ENCODE results near the gene ATAD3C.
A peak's percentile ranks its signal among the peaks of the same experiment; 100 is the strongest.
"Not testable (repeated sequence)": the region's sequence is repeated elsewhere in the genome, so short reads cannot be mapped to it uniquely, and the experiment has no call there.

Gene ATAD3C

DNA sequence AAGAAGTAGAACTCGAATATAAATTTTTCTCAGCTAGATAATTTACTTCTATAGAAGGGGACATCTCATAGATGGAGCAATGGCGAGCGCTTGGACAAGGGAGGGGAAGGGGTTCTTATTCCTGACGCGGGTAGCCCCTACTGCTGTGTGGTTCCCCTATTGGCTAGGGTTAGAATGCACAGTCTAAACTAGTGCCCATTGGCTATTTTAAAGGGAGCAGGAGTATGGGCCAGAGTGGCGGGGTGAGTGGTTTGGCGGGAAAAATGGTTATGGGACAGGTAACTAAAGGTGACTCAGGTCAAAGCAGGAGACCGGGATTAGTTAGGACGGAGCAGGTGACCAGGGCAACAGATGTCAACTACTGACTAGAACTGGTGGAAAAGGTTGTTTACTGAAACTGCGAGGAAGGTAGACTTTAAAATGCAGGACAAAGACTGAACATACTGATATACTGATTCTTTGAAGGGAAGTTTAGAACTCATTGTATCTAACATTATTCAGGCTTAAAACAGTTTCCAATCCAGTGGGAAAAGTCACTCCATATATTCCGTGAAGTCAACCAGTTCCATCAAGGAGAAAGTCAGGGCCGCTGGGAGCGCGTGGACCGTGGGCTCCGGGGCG is 61.5 kb downstream of the ATAD3C start:
- Mint-ChIP-seq H3K4me3 (peak overlapping the region; percentile 89), H3K27me3 (ENCODE audit: low read depth, poor library complexity) (no peaks in the 10 kb centered on the region), H3K4me1 (peaks cover 38% of the 10 kb centered on the region), H3K36me3 (ENCODE audit: low read depth) (no peaks in the 10 kb centered on the region), H3K9me3 (no peaks in the 10 kb centered on the region), H3K27ac (peak overlapping the region; percentile 95)
- no peak for DNase-seq
- TF ChIP-seq, protein P1, sequence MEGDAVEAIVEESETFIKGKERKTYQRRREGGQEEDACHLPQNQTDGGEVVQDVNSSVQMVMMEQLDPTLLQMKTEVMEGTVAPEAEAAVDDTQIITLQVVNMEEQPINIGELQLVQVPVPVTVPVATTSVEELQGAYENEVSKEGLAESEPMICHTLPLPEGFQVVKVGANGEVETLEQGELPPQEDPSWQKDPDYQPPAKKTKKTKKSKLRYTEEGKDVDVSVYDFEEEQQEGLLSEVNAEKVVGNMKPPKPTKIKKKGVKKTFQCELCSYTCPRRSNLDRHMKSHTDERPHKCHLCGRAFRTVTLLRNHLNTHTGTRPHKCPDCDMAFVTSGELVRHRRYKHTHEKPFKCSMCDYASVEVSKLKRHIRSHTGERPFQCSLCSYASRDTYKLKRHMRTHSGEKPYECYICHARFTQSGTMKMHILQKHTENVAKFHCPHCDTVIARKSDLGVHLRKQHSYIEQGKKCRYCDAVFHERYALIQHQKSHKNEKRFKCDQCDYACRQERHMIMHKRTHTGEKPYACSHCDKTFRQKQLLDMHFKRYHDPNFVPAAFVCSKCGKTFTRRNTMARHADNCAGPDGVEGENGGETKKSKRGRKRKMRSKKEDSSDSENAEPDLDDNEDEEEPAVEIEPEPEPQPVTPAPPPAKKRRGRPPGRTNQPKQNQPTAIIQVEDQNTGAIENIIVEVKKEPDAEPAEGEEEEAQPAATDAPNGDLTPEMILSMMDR (IDR thresholded peaks at IDR 0.05), result no peak

DNA sequence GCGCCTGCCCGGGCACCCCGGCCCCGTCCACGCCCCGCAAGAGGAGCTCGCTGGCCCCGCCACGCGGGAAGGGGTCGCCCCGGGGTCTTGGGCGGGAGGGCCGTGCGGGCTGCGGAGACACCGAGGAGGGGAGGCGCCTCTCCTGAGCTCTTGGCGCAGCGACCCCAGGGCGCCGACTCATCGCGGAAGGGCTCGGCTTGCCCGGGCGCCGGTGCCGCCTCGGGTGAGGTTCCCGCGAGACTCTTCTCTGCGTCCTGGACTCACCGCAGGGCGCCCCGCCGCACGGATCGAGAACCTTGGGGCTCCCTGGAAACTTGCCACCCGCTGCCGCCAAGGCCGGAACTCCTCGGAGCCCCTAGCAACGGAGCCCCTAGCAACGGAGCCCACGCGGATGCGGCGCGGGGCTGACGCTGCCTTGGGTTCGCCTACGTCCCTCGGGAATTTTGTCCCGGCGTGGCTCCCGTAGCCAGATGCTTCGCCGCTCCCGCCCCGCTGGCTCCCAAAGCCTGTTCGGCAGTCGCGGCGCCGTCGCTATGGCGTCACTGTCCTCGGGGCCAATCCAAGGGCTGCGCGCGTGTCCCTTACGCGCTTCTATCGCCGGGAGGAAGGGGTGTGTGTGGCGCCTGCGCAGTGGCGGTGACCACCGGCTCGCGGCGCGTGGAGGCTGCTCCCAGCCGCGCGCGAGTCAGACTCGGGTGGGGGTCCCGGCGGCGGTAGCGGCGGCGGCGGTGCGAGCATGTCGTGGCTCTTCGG is 62.2 kb downstream of the ATAD3C start, which contains the start of gene ATAD3A:
TSS of gene ATAD3A (plus strand) at position 630 of the 753 bp plus-strand sequence. CDS start at position 737, 107 bp downstream.
- Mint-ChIP-seq H3K27ac (peak within 1 kb of the TSS; percentile 95), H3K4me3 (peak within 1 kb of the TSS; percentile 89), H3K27me3 (ENCODE audit: low read depth, poor library complexity) (no peaks in the 10 kb centered on the region), H3K4me1 (peaks cover 34% of the 10 kb centered on the region), H3K9me3 (no peaks in the 10 kb centered on the region), H3K36me3 (ENCODE audit: low read depth) (no peaks in the 10 kb centered on the region)
- TF ChIP-seq, protein P1 (IDR thresholded peaks at IDR 0.05), result no peak
- DNase-seq, result peak; percentile 97

- H3K27ac Mint-ChIP-seq; H3K36me3 Mint-ChIP-seq (ENCODE audit: low read depth); H3K27me3 Mint-ChIP-seq (ENCODE audit: low read depth, poor library complexity); H3K9me3 Mint-ChIP-seq: not testable (repeated sequence)
- H3K4me3 Mint-ChIP-seq, result peak overlapping the region; percentile 71
- peak; percentile 39 for DNase-seq
- peaks cover 28% of the 10 kb centered on the region for H3K4me1 Mint-ChIP-seq
Measured at GRCh38 chr1:1512425-1512824, 62.9 kb downstream of the ATAD3C start.

DNA sequence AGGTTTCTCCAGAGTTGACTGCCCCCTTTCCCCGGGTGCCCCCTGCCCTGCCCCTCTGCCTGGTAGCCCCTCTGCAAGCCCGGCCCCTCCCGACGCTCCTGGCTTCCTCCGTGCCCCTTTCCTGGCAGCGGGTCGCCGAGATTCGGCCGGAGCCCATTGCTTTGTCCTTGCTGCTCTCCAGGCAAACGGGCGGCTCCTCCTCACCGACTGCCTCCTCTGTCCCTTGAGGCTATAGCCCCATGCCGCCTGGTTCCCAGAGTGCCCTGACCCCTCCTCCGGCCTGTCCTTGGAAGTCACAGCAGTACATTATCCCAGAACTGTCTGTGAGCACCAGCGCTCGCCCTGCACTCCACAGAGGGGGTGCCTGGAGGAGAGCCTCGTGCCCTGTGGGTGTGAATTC is 64.2 kb downstream of the ATAD3C start:
- not testable (repeated sequence) for DNase-seq; H3K9me3 Mint-ChIP-seq; H3K27me3 Mint-ChIP-seq (ENCODE audit: low read depth, poor library complexity); H3K27ac Mint-ChIP-seq
- Mint-ChIP-seq H3K36me3 (ENCODE audit: low read depth) (peaks cover 10% of the 10 kb centered on the region), H3K4me1 (peaks cover 27% of the 10 kb centered on the region), H3K4me3 (peak overlapping the region; percentile 76)

DNA sequence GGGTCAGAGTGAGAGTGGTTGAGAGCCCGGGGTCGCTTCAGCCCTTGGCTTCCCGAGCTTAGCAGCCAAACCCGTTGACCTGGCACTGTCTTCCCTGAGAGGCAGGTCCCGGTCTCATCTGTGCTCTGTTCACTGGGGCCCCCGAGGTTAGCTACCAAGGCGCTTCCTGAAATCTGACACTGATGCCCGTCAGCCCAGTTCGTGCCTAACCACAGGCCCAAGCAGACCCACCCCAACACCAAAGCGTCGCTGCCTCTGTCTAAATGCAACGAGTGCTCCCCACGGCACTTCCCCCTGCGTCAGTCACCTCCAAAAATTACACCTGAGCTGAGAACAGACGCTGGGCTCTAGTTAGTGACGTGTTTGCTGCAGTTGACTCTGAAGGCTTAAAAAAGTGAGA is 64.9 kb downstream of the ATAD3C start:
- H3K4me1 Mint-ChIP-seq, result peaks cover 27% of the 10 kb centered on the region

DNA sequence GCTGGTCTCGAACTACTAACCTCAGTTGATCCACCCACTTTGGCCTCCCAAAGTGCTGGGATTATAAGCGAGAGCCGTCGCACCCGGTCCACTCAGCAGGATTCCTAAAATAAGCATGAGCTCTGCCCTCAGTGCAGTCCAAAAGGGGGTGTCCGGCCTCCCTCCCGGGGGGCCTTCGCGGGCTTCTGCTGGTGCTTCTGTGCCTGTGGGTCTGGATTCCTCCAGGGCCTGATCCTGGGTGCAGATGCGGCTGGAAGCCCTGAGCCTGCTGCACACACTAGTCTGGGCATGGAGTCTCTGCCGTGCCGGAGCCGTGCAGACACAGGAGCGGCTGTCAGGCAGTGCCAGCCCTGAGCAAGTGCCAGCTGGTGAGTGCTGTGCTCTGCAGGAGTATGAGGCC is 67.4 kb downstream of the ATAD3C start:
- not testable (repeated sequence) for H3K9me3 Mint-ChIP-seq; H3K4me3 Mint-ChIP-seq; DNase-seq; H3K27ac Mint-ChIP-seq; H3K27me3 Mint-ChIP-seq (ENCODE audit: low read depth, poor library complexity)
- peaks cover 13% of the 10 kb centered on the region for H3K36me3 Mint-ChIP-seq (ENCODE audit: low read depth)
- H3K4me1 Mint-ChIP-seq, result peaks cover 20% of the 10 kb centered on the region

More for the DNA sequence above, 64.9 kb downstream of the ATAD3C start:
- not testable (repeated sequence) for H3K27me3 Mint-ChIP-seq (ENCODE audit: low read depth, poor library complexity); H3K27ac Mint-ChIP-seq; H3K9me3 Mint-ChIP-seq; DNase-seq; H3K4me3 Mint-ChIP-seq
- H3K36me3 Mint-ChIP-seq (ENCODE audit: low read depth), result peaks cover 13% of the 10 kb centered on the region

- Mint-ChIP-seq H3K4me3 (no peak overlapping the region), H3K27me3 (ENCODE audit: low read depth, poor library complexity) (no peaks in the 10 kb centered on the region), H3K27ac (no peak overlapping the region), H3K36me3 (ENCODE audit: low read depth) (peaks cover 13% of the 10 kb centered on the region), H3K4me1 (peaks cover 20% of the 10 kb centered on the region), H3K9me3 (no peaks in the 10 kb centered on the region)
- TF ChIP-seq, protein P1 (IDR thresholded peaks at IDR 0.05), result no peak
- no peak for DNase-seq
Measured at GRCh38 chr1:1517973-1518620, 68.6 kb downstream of the ATAD3C start.

GRCh38 chr1:1518621-1519007 is 69.1 kb downstream of the ATAD3C start:
- DNase-seq; H3K9me3 Mint-ChIP-seq; H3K4me3 Mint-ChIP-seq; H3K27me3 Mint-ChIP-seq (ENCODE audit: low read depth, poor library complexity): not testable (repeated sequence)
- H3K4me1 Mint-ChIP-seq, result peaks cover 17% of the 10 kb centered on the region
- peak overlapping the region; percentile 45 for H3K27ac Mint-ChIP-seq
- peaks cover 13% of the 10 kb centered on the region for H3K36me3 Mint-ChIP-seq (ENCODE audit: low read depth)
